GM19238 (cell line): Measurements from ENCODE around the gene PIGP.
A peak's percentile ranks its signal among the peaks of the same experiment; 100 is the strongest.
"Not testable (repeated sequence)": the region's sequence is repeated elsewhere in the genome, so short reads cannot be mapped to it uniquely, and the experiment has no call there.

ENCODE experiments used
- DNase-seq: peaks from one replicate; pipeline ENCODE4 v3.0.0; 2011; ENCODE audit warnings: low spot score; ENCODE audit not compliant: insufficient read length

PIGP gene

DNA sequence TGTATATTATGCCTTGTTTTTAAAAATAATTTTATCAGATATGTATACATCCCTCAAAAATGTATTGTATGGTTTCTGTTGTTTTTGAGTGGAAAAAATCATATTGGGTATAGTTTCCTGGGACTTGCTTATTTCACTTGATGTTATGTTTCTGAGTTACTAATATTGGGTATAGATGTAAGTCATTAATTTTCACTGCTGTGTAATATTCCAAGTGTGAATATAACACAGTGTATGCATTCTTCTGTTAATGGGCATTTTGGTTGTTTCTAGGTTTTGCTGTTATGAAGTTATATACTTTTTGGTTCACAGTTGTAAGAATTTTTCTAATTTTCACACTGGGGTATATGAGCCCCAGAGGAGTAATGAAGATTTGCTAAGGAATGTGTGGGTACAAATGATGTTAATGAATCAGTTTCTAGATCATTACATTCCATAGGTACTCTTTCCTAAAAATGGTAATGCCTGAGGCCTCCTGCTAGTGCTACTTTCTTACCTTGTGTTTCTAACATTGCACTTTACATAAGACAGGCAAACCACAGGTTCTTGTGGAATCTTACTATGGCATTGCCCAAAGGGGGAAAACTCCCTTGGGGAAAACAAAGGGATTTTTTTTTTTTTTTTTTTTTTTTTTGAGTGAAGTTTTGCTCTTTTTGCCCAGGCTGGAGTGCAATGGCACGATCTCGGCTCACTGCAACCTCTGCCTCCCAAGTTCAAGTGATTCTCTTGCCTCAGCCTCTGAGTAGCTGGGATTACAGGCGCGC lies 3.4 kb upstream of the PIGP start:
- DNase-seq: no peak

- no peak for DNase-seq
Measured at GRCh38 chr21:37075214-37075770, 2.4 kb upstream of the PIGP start.

DNA sequence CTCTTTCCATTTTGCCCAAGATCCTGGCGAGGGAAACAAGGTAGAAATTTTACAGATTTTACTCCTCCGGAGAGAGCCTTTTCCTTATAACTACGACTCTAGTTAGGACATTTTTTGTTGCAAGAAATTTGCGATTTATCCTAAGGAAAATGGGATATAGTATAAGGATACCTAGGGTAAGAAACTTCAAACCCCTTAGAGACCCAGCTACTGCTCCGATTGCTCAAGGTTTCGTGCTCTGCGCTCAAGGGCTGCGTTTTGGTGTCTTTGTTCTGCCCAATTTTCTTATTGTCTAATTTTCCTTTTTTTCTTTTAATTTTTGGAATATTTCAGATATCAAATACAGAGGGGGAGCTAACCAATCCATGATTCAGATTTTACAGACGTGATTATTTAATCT lies 1.7 kb upstream of the PIGP start:
- no peak for DNase-seq

DNA sequence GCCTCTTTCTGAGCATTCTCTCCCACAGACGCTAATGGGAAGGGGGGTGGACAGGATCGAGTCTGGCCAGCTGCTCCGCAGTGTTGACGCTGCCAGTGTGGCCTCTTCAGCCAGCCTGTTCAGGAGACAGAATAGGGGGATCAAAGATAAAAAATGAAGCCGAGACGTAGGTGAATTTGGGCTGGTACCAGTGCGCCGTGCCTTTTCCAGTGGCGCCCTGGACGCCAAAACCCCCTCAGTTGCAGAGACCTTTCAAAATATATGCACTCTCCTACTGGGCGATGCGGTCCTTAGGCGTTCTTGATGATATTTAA lies 1.3 kb upstream of the PIGP start:
- DNase-seq: no peak

GRCh38 chr21:37073417-37074196 lies 736 bp upstream of the PIGP start:
- DNase-seq: peak; percentile 30

DNA sequence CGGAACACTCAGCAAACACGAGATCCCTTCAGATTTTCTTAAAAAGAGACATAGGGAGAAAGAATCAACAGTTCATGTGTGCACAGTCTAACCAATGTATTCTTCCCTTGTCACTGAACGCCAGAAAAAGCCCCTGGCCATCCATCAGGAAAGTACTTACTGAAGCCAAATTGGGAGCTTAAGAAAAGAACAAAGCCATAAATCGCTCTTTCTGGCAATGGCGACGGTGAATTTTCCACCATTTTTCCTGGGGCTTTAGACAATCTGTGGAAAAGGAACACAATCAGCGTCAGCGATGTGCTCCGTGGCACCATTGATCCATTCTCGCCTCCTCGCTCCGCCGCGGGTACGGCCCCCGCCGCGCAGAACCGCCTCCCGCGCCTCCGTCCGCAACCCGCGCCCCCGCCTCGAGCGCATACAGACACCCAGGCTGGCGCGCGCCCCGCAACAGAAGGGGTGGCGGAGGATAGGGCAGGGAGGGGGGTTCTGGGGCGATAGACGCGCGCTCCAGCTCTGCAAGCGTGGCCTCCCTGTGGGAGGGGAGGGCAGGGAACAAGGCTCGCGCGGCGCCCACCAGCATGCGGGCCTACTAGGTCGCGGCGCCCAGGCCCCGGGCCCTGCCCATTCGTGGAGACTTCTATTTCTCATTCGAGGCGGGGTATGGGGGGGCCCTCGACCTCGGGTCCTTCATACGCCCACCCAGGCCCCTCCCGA lies 440 bp downstream of the PIGP start:
- DNase-seq: peak; percentile 36

GRCh38 chr21:37071561-37072273 lies 1.2 kb downstream of the PIGP start:
- DNase-seq: no peak

GRCh38 chr21:37065561-37066177 lies 7.2 kb downstream of the PIGP start:
- no peak for DNase-seq

GRCh38 chr21:37064841-37065240 lies 8.0 kb downstream of the PIGP start:
- no peak for DNase-seq

DNA sequence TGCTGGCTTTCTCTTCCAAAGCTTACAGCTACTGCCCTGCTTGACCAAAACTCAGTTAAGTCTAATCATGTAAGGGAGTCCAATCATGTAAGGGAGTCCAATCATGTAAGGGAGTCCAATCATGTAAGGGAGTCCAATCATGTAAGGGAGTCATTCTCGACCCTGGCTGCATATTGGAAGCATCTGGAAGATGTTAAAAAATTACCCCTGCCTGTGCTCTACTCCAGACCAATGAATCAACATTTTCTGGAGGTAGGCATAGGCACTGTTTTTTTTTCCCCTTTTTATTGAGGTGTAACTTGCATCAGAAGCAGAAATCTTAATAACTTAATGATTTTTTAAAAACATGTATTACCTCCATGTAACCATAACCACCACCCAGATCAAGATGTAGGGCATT lies 9.4 kb downstream of the PIGP start:
- no peak for DNase-seq

DNA sequence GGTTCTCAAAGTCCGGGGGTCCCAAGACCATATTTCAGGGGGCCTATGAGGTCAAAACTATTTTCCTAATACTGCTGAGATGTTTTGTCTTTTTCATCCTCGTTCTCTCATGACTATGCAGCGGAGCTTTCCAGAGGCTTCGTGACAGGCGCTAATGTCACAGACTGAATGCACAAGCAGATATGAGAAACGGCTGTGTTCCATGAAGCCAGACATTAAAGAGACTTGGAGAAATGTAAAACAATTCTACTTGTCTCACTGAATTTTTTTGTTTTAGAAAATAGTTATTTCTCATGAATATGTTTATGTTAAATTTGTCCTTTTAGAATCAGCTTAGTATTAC lies 10.3 kb downstream of the PIGP start:
- DNase-seq: no peak

DNA sequence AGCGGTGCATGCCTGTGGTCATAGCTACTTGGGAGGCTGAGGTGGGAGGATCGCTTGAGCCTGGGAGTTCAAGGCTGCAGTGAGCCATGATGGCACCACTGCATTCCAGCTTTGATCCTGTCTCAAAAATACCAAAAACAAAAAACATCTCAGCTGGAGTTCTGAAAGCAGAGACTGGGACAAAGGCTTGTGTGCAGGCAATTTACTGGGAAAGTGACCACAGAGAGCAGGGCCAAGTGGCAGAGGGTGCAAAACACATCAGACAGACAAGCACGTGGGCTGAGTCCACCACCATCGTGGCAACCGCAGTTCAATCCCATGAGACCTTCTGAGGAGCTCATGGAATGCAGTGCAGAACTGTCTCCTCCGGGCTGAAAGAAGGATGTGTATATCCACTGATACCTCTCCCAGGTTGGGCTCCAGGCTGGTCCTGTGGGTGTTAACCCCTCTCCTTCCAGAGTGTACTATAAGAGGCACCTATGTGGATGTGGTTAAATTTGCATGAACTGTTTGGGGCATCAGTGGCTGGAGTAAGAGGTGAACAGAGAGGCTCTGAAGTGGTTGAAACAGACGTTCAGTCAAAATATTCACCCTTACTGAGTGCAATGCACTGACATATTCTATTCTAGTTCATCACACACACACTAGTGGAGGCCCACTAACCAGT lies 10.8 kb downstream of the PIGP start:
- no peak for DNase-seq

- no peak for DNase-seq
Measured at GRCh38 chr21:37060296-37060695, 12.6 kb downstream of the PIGP start.

DNA sequence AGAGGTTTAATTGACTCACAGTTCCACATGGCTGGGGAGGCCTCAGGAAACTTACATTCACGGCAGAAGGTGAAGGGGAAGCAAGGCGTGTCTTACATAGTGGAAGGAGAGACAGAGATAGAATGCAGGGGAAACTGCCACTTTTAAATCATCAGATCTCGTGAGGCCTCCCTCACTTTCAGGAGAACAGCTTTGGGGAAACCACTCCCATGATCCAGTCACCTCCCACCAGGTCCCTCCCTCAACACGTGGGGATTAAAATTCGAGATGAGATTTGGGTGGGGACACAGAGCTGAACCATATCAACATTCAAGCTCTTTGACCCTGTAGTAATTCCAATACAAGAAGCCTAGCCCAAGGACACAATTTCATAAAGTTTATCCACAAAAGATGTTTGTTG lies 13.7 kb downstream of the PIGP start:
- DNase-seq: no peak

DNA sequence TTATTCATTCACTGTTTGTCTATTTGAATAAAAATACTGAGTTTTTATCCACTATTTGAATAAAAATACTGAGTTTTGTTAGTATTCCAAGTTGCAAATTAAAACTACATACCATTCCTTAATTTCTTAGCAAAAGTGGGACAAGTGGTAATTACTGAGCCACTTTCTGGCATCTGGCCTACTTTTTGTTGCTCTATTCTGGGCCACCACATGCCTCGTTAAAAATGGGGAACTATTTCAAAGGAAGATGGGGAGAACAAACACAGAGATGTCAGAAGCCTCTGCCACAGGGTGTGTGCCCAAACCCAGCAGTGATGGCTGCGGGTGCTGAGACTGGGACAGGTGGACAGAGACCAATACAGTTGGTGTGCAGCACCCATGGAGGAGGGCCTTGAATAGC lies 14.6 kb downstream of the PIGP start:
- no peak for DNase-seq

DNA sequence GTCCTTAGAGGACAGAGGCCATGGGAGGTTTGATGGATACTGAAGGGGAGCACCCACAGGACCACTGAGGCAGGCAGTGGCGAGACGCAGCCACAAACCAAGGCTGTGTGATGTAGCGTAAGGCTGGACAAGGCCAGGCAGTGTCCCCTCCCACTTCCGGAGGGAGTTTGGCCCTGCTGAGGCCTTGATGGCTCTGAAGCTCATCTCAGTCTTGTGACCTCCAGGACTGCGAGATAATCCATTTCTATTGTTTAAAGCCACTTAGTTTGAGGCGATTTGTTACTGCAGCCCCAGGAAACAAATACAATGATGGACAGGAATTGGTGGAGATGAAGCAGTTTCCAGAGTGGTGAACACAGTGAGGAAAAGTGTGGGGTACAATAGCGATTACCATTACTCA lies 15.3 kb downstream of the PIGP start:
- no peak for DNase-seq

- no peak for DNase-seq
Measured at GRCh38 chr21:37055271-37055855, 17.5 kb downstream of the PIGP start.

DNA sequence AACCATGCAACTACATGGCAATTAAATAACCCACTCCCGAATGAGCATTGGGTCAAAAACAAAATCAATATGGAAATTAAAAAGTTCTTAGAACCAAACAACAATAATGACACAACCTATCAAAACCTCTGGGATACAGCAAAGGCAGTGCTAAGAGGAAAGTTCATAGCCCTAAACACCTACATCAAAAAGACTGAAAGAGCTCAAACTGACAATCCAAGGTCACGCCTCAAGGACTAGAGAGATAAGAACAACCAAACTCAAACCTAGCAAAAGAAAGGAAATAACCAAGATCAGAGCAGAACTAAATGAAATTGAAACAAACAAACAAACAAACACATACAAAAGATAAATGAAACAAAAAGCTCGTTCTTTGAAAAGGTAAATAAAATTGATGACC lies 23.1 kb downstream of the PIGP start:
- not testable (repeated sequence) for DNase-seq

- no peak for DNase-seq
Measured at GRCh38 chr21:37047079-37047478, 25.8 kb downstream of the PIGP start.

- no peak for DNase-seq
Measured at GRCh38 chr21:37045556-37045955, 27.3 kb downstream of the PIGP start.
